GM19467 (cell line): ENCODE measurements around the gene TRAPPC8.
A peak's percentile ranks its signal among the peaks of the same experiment; 100 is the strongest.
"Not testable (repeated sequence)": the region's sequence is repeated elsewhere in the genome, so short reads cannot be mapped to it uniquely, and the experiment has no call there.

Experiments used
- ATAC-seq: cut with Tn5 transposase; IDR thresholded peaks from one replicate; pipeline ENCODE4 v1.9.1; 2021; ENCODE audit warnings: mild to moderate bottlenecking, moderate library complexity; ENCODE audit not compliant: unreplicated experiment

Gene TRAPPC8, protein sequence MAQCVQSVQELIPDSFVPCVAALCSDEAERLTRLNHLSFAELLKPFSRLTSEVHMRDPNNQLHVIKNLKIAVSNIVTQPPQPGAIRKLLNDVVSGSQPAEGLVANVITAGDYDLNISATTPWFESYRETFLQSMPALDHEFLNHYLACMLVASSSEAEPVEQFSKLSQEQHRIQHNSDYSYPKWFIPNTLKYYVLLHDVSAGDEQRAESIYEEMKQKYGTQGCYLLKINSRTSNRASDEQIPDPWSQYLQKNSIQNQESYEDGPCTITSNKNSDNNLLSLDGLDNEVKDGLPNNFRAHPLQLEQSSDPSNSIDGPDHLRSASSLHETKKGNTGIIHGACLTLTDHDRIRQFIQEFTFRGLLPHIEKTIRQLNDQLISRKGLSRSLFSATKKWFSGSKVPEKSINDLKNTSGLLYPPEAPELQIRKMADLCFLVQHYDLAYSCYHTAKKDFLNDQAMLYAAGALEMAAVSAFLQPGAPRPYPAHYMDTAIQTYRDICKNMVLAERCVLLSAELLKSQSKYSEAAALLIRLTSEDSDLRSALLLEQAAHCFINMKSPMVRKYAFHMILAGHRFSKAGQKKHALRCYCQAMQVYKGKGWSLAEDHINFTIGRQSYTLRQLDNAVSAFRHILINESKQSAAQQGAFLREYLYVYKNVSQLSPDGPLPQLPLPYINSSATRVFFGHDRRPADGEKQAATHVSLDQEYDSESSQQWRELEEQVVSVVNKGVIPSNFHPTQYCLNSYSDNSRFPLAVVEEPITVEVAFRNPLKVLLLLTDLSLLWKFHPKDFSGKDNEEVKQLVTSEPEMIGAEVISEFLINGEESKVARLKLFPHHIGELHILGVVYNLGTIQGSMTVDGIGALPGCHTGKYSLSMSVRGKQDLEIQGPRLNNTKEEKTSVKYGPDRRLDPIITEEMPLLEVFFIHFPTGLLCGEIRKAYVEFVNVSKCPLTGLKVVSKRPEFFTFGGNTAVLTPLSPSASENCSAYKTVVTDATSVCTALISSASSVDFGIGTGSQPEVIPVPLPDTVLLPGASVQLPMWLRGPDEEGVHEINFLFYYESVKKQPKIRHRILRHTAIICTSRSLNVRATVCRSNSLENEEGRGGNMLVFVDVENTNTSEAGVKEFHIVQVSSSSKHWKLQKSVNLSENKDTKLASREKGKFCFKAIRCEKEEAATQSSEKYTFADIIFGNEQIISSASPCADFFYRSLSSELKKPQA (N-terminal part only)

DNA sequence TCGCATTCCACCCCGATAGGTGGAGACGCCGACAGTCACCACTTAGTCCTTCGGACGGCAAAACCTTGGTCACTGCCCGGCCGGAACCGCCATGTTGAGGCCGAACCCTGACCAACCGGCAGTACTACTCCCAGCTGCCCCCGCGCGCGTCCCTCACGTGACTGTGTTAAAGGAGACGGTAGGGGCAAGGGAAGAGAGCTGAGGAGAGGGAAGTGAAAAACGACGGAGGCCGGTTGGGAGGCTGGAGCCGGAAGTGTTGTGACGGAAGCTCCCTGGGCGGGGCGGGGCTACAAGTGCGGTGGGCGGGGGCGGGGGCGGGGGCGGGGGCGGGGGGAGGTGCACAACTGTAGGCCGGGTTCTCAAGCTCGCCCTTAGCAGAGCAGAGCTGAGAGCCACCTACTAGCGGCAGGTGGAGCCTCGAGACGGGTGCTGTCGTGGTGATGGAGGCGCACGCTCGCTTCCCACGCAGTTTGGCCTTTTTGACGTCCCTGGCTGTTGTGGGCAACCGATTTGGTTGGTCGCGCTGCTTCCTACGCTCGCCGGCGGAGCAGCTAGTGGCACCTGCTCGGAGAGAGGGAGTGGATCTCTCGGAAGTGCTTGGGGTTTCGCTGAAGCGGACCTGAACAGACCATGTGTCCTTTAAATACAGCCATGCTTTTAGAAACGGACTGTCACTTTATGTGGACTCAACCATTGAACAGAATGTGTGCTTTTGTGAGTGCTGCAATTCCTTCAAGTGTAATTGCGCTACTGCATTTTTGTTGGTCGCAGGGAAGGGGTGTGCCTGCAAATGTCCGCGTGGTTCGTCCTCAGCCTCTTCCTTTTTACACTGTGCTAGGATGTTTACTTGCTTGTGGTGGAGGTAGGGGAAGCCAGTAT, at the start of gene TRAPPC8:
TRAPPC8 (minus strand) TSS at position 130 of the 879 bp plus-strand sequence. CDS start 364 bp downstream, outside the sequence.
- ATAC-seq = peak; percentile 78

DNA sequence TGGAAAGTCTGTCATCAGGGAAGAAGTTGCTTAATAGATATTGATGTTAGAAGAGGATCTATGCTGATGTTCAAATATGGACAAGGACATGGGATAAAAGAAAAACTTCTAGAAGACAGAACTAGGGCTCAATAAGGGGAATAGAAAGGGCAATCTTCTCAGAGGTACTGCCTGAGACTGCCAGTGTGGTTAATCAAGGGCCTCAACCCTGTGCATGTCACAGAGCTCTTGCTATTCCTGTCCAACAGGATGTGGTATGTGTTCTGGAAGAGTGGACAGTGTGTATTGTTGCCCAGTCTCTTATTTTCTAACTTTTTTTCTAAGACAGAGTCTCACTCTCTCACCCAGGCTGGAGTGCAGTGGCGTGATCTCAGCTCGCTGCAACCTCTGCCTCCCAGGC, 47.9 kb upstream of the TRAPPC8 start:
- peak; percentile 97 for ATAC-seq

DNA sequence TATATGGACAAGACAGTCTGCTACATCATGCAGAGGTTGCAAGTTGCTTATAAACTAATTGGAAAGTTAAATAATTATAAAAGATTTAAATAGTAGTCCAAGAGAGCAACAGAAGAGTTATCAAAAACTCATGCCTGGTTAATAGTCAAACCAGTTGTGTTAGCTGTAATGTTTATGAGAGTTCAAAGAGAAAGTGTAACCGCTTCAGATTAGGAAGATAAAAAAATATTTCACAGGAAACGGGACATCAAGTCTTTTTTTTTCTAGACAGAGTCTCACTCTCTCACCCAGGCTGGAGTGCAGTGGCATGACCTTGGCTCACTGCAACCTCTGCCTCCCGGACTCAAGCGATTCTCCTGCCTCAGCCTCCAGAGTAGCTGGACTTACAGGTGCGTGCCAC, 41.0 kb upstream of the TRAPPC8 start:
- ATAC-seq = no peak

DNA sequence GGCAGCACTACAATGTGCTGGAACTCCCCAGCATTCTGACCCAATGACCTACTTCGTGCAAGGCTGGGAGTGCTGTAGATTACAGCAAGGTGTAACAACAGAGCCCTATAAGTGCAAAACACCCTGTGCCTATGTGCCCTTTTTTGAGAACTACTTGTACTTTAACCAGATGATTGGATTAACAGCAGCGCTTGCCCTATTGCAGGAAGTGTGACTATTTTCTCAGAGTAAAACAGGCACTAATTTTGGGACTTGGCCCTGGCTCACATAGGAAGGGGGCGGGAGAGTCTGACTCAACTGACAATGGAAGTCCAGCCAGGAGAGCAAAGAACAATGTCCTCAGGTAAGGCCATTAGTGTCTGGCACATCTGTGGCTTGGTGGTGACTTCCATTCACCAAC, 40.1 kb upstream of the TRAPPC8 start:
- no peak for ATAC-seq

DNA sequence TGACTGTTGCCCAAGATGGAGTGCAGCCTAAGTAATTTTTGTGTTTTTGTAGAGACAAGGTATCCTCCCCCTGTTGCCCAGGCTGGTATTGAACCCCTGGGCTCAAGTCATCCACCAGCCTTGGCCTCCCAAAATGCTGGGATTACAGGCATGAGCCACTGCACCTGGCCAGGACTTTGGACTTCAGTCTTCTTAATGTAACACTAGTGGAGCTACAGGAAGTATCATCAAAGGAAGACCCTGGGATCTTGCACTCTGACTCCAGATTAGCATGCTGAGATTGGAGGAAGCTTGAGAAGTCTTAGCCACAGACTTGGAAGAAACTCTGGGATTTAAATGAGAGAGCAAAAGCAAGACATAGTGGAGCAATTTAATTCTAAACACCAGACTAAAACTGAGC, 37.9 kb upstream of the TRAPPC8 start:
- ATAC-seq = no peak

DNA sequence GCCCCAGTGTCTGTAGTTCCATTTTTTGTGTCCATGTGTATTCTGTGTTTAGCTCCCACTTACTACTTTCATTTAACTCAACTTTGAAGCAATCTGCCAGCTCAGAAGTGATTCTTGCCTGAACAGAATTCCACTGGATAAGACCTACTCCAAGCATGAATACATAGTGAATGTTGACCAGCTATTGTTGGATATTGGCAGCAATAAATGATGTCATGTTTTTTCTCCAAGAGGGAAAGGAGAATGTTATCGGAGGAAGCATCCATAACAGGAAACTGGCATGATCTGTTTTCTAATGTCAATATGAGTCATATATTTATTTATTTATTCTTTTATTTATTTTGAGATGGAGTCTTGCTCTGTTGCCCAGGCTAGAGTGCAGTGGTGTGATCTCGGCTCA, 36.8 kb upstream of the TRAPPC8 start:
- no peak for ATAC-seq

DNA sequence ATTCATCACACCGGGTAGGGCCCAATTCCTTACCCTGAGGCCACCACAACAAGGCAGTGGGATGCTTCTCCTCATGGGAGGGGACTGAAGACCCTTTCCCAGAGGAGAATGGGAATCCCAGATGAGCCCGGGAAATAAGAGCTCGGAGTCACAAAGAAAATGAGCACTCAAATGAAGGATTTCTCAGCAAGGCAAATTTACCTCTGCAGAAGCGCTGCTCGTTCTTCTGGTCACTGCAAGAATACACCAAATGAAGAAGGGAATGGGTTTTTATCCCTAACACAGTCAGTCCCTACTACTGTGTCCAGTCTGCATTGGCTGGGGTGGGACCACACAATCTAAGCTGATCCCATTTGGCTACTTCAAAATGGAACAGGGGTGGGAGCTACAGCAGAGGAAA, 35.7 kb upstream of the TRAPPC8 start:
- no peak for ATAC-seq

DNA sequence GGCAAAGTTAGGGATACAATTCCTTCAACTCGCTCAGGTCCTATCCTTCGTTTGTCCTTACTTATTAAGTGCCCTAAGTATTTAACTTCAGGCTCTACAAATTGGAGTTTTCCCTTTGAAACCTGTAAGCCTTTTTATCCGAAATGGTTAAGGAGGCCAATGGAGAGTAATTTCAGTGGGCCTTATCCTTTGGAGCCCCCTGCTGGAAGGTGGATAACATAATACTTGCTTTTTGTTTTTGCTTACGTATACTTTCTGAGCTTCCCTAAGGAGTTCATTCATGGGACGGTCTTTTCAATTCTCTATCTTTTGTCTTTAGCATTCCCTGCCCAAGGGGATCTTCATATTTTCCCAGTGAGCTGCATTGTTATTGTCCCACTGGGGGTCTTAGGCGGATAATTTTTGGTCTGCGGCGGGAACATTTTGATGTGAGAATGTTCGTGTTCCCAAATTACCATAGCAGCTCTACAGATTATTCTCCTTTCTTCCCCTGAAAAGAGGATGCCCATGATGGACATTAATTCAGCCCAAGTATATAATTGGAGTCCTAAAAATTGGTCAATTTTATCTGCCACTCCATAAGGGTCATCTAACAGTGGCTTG, 34.4 kb upstream of the TRAPPC8 start:
- ATAC-seq = no peak

DNA sequence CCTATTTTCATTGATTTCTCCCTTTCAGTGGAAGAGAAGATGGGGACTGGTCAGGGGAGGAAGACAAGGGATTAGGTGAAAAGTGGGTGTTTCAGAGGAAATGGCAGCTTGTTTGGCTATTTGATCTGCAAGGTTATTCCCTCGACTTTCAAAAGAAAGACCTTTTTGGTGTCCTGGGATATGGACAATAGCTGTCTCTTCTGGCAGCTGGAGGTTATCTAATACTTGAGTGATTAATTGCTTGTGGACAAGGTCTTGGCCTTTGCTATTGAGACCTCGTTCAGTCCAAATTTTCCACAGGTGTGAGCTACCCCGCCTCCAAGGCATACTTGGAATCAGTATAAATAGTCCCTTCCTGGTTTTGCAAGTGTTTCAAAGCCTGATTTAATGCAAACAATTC, 33.3 kb upstream of the TRAPPC8 start:
- ATAC-seq = no peak

DNA sequence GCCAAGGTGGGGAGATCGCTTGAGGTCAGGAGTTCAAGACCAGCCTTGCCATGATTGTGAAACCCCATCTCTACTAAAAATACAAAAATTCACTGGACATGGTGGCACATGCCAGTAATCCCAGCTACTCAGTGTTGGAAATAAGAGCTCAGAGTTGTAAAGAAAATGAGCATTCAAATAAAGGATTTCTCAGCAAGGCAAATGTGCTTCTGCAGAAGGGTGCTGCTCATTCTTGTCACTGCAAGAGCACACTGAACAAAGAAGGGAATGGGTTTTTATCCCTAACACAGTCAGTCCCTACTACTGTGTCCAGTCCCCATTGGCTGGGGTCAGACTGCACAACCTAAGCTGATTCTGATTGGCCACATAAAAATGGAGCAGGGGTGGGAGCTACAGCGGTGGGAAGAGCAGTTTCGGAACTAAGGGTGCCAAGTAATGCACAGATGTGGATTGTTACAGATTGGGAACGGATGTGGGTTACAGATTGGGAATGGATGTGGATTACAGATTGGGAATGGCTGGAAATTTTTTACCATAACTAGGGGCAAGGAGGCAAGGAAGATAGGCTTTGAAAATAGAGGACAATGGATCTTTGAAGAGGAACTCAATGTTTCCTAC, 31.1 kb upstream of the TRAPPC8 start:
- no peak for ATAC-seq

DNA sequence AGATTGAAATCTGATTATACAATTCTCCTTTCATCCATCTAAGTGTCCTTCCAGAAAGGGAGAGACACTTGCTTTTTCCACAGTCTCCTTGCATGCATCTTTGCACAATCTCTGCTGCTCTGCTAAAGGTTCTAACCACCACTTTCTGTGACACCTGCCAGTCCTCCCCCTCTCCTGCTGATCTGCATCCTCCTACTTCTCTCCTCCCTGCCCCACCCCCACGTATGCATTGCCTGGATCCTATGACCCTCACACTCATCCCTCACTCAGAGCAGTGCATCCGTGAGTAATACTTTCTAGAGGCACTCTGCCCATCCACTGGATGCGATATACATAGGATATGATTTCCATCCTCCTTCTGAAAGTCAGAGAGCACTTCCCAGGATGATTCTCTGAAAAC, 27.7 kb upstream of the TRAPPC8 start:
- no peak for ATAC-seq

DNA sequence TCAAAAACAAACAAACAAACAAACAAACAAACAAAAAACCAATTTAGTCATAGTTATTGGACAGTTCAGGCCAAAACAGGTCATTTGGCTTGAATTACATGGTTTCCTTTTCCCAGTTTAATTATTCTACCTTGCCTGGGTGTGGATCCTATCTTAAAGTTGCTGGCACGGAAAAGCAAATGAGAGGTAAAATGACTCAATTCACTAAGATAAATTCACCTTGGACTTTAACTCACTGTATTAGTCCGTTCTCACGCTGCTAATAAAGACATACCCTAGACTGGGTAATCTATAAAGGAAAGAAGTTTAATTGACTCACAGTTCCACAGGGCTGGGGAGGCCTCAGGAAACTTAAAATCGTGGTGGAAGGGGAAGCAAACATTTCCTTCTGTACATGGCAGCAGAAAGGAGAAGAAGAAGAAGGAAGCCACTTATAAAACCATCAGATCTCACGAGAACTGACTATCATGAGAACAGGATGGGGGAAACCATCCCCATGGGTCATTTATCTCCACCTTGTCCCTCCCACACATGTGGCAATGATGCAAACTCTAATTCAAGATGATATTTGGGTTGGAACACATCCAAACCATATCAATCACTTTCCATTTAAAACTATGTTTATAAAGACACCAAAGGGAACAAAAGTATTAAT, 22.5 kb upstream of the TRAPPC8 start:
- no peak for ATAC-seq

DNA sequence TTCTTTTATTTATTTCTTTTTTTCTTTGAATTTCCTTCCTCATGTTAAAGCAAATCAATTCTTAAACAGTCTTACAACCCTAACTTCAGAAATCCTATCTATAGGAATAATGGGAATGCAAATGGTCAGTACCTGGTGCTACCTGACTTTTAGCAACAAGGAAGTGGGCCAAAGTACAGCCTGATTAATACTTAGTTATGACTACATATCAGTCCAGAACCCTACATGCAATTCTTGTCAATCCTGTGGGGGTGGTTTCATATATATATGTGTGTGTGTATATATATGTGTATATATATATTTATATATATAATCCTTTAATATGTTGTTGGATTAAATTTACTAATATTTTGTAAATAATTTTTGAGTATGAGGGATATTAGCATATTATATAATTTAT, 14.8 kb upstream of the TRAPPC8 start:
- ATAC-seq = no peak

DNA sequence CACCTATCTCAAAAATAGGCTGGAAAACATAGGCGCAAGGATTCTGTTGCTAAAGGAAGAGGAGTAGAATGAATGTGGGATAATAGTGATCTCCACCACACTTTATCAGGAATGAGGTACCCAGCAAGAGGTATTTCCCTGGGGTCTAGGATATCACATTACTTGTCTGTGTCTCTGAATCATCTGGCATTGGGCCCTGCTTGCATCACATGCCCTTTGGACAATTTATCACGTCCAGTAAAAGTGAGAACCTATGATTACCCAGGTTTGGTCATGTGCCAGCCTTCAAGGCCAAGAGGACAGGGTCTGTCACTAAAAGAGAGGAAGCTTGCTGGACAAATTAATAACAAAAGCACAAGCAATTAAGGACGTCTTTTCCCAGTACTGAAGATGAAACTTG, 11.4 kb upstream of the TRAPPC8 start:
- no peak for ATAC-seq

DNA sequence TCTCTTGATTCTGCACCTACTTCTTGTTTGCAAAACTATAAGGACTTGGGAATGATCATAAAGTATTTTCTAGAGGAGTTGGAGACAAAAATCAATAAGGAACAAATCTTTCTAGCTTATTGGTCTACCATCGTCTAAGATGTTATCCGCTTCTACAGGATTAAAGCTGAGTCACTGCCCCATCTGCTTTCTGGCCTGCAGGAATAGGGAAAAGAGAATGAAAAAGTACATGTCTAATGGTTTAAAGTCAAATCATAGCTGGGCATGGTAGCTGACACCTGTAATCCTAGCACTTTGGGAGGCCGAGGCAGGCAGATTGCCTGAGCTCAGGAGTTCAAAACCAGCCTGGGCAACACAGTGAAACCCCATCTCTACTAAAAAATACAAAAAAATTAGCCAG, 10.8 kb upstream of the TRAPPC8 start:
- not testable (repeated sequence) for ATAC-seq

DNA sequence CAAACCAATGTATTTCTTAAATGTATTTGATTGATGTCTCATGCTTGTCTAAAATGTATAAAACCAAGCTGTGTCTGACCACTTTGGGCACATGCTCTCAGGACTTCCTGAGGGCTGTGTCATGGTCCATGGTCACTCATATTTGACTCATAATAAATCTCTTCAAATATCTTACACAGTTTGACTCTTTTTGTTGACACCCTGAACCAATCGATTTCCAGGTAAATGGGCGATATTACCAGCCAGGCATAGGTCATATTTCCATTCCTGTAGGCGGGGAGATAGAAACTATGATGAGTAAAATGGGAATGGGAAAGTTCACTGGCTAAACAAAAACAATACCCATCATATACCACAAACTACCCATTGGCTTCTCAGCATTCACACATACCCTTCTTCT, 9.3 kb upstream of the TRAPPC8 start:
- no peak for ATAC-seq

DNA sequence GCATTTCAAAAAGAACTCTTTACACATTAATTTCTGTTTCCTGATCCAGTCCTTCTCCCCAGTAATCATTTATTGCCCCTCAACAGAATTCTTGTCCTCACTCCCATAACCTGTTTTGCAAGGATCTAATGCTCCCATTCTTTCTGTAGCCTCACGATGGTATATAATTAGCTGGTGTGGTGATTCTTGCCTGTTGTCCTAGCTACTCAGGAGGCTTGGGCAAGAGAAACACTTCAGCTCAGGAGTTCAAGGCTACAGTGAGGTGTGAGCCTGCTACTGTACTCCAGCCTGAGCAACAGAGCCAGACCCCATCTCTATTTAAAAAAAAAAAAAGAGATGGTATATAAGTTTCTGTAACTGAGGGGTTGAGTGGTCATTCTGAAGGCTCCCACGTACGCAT, 7.7 kb upstream of the TRAPPC8 start:
- ATAC-seq = no peak

DNA sequence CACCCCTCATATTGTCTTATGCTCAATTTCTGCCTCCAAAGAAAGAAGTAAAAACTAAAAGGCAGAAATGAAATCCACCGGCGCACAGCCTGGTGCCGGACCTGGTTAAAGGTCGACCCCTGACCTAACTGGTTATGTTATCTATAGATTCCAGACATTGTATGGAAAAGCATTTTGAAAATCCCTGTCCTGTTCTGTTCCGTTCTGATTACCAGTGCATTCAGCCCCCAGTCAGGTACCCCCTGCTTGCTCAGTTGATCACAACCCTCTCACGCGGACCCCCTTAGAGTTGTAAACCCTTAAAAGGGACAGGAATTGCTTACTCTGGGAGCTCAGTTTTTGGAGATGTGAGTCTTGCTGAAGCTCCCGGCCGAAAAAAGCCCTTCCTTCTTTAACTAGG, 5.4 kb upstream of the TRAPPC8 start:
- not testable (repeated sequence) for ATAC-seq
